GM18505 (cell line): ENCODE measurements around the gene BRSK1.

Source experiments
- ATAC-seq: cut with Tn5 transposase; IDR thresholded peaks from one replicate; pipeline ENCODE4 v1.9.1; 2021; ENCODE audit not compliant: unreplicated experiment
- POLR2A ChIP-seq: IDR thresholded peaks from 4 replicates; pipeline ENCODE4 v1.6.1; 2011; ENCODE audit warnings: borderline replicate concordance; ENCODE audit not compliant: insufficient read depth, insufficient read length; ENCODE audit errors: extremely low read depth

Gene BRSK1

GRCh38 chr19:55333870-55334269 is 50.1 kb downstream of the BRSK1 start:
- TF ChIP-seq POLR2A, result no peak
- no peak for ATAC-seq

GRCh38 chr19:55336101-55336500 is 52.3 kb downstream of the BRSK1 start:
- no peak for TF ChIP-seq POLR2A
- no peak for ATAC-seq

GRCh38 chr19:55339105-55339888 is 55.5 kb downstream of the BRSK1 start, which contains the start of gene KMT5C:
KMT5C (plus strand) TSS chr19:55339876; CDS start chr19:55341937, 2,061 bp downstream.
- peak; percentile 78 for ATAC-seq
- no peak for TF ChIP-seq POLR2A

GRCh38 chr19:55339889-55340783 is 56.3 kb downstream of the BRSK1 start:
- ATAC-seq, result peak; percentile 1
- peak; percentile 71 for TF ChIP-seq POLR2A

- ATAC-seq, result no peak
- TF ChIP-seq POLR2A, result no peak
Observed at GRCh38 chr19:55340784-55341147, 57.0 kb downstream of the BRSK1 start.

GRCh38 chr19:55341171-55341588 is 57.4 kb downstream of the BRSK1 start:
- TF ChIP-seq POLR2A, result no peak
- ATAC-seq, result no peak

- ATAC-seq, result no peak
- TF ChIP-seq POLR2A, result no peak
Observed at GRCh38 chr19:55341595-55342531, 58.1 kb downstream of the BRSK1 start.

- no peak for ATAC-seq
- no peak for TF ChIP-seq POLR2A
Observed at GRCh38 chr19:55344444-55344843, 60.6 kb downstream of the BRSK1 start.

GRCh38 chr19:55345101-55345817 is 61.5 kb downstream of the BRSK1 start:
- ATAC-seq, result no peak
- no peak for TF ChIP-seq POLR2A

- ATAC-seq, result no peak
- TF ChIP-seq POLR2A, result no peak
Observed at GRCh38 chr19:55345818-55346724, 62.3 kb downstream of the BRSK1 start.

GRCh38 chr19:55346725-55347441 is 63.1 kb downstream of the BRSK1 start:
- no peak for ATAC-seq
- no peak for TF ChIP-seq POLR2A

- TF ChIP-seq POLR2A, result no peak
- no peak for ATAC-seq
Observed at GRCh38 chr19:55347442-55348009, 63.7 kb downstream of the BRSK1 start.
